Measurements from ENCODE around the gene GTPBP10. TPM values are rescaled to one million over a fixed set of nuclear protein-coding genes. Genes with fewer than 3 reads are reported as not detected.

The GTPBP10 gene
- polyA plus RNA-seq: 10 to 100 TPM; 18.7 to 31.3 (median 30.1) TPM

GRCh38 chr7:90346336-90347125 is at the start of gene GTPBP10:
Gene GTPBP10 (plus strand): TSS chr7:90346716. CDS start chr7:90346742, 26 bp downstream.
- Mint-ChIP-seq H3K4me1 (peaks cover 44 to 59% of the 10 kb centered on the region in 2 donors), H3K27ac (peak within 1 kb of the TSS; percentile 97 to 99 (median 98)), H3K36me3 (peaks cover 5 to 9% (median 7%) of the 10 kb centered on the region in 3 donors)

GRCh38 chr7:90298145-90299038 is 48.1 kb upstream of the GTPBP10 start:
- no peaks in the 10 kb centered on the region for H3K4me1 Mint-ChIP-seq
- DNase-seq: no peak
- H3K4me3 Mint-ChIP-seq: no peak overlapping the region
- peaks cover 0 to 3% (median 0%) of the 10 kb centered on the region in 3 donors for H3K27me3 Mint-ChIP-seq (ENCODE audit: low read depth in 3 of 3)
- H3K9me3 Mint-ChIP-seq: no peaks in the 10 kb centered on the region
- H3K36me3 Mint-ChIP-seq: no peaks in the 10 kb centered on the region
- no peak overlapping the region for H3K27ac Mint-ChIP-seq

More at GRCh38 chr7:90346336-90347125, at the start of gene GTPBP10:
- peak; percentile 93 to 95 (median 94) for DNase-seq
- peaks cover 9 to 17% (median 13%) of the 10 kb centered on the region in 3 donors for H3K27me3 Mint-ChIP-seq (ENCODE audit: low read depth in 3 of 3)
- H3K4me3 Mint-ChIP-seq: peak within 1 kb of the TSS; percentile 95 to 99 (median 98)
- H3K9me3 Mint-ChIP-seq: no peaks in the 10 kb centered on the region

- no peaks in the 10 kb centered on the region for H3K9me3 Mint-ChIP-seq
Observed at GRCh38 chr7:90303241-90303640, 43.3 kb upstream of the GTPBP10 start.

GRCh38 chr7:90309872-90310271 is 36.6 kb upstream of the GTPBP10 start:
- no peak for DNase-seq
- Mint-ChIP-seq H3K27ac (no peak overlapping the region), H3K9me3 (no peaks in the 10 kb centered on the region), H3K4me3 (no peak overlapping the region), H3K27me3 (ENCODE audit: low read depth in 3 of 3) (peaks cover 2 to 4% (median 3%) of the 10 kb centered on the region in 3 donors), H3K36me3 (no peaks in the 10 kb centered on the region), H3K4me1 (no peaks in the 10 kb centered on the region)

More at GRCh38 chr7:90303241-90303640, 43.3 kb upstream of the GTPBP10 start:
- no peak for DNase-seq
- peaks cover 0 to 3% (median 2%) of the 10 kb centered on the region in 3 donors for H3K27me3 Mint-ChIP-seq (ENCODE audit: low read depth in 3 of 3)
- no peaks in the 10 kb centered on the region for H3K36me3 Mint-ChIP-seq
- no peak overlapping the region for H3K4me3 Mint-ChIP-seq
- no peak overlapping the region for H3K27ac Mint-ChIP-seq
- H3K4me1 Mint-ChIP-seq: no peaks in the 10 kb centered on the region

GRCh38 chr7:90311175-90311574 is 35.3 kb upstream of the GTPBP10 start:
- Mint-ChIP-seq H3K9me3 (no peaks in the 10 kb centered on the region), H3K4me3 (no peak overlapping the region), H3K27me3 (ENCODE audit: low read depth in 3 of 3) (peaks cover 2 to 4% (median 3%) of the 10 kb centered on the region in 3 donors)

GRCh38 chr7:90312745-90313144 is 33.8 kb upstream of the GTPBP10 start:
- no peak overlapping the region for H3K27ac Mint-ChIP-seq
- H3K4me3 Mint-ChIP-seq: no peak overlapping the region
- peaks cover 2 to 7% (median 3%) of the 10 kb centered on the region in 3 donors for H3K27me3 Mint-ChIP-seq (ENCODE audit: low read depth in 3 of 3)
- peak in 1 of 3 donors; percentile 4 for DNase-seq
- H3K9me3 Mint-ChIP-seq: no peaks in the 10 kb centered on the region
- H3K36me3 Mint-ChIP-seq: no peaks in the 10 kb centered on the region
- H3K4me1 Mint-ChIP-seq: no peaks in the 10 kb centered on the region

More at GRCh38 chr7:90311175-90311574, 35.3 kb upstream of the GTPBP10 start:
- DNase-seq: no peak
- H3K36me3 Mint-ChIP-seq: no peaks in the 10 kb centered on the region
- no peaks in the 10 kb centered on the region for H3K4me1 Mint-ChIP-seq
- H3K27ac Mint-ChIP-seq: no peak overlapping the region

GRCh38 chr7:90313907-90314306 is 32.6 kb upstream of the GTPBP10 start:
- peaks cover 0 to 2% (median 0%) of the 10 kb centered on the region in 6 donors for H3K9me3 Mint-ChIP-seq
- no peaks in the 10 kb centered on the region for H3K4me1 Mint-ChIP-seq
- no peak for DNase-seq
- H3K27ac Mint-ChIP-seq: no peak overlapping the region
- H3K27me3 Mint-ChIP-seq (ENCODE audit: low read depth in 3 of 3): peaks cover 2 to 7% (median 3%) of the 10 kb centered on the region in 3 donors
- H3K36me3 Mint-ChIP-seq: no peaks in the 10 kb centered on the region
- H3K4me3 Mint-ChIP-seq: no peak overlapping the region

GRCh38 chr7:90320014-90320413 is 26.5 kb upstream of the GTPBP10 start:
- H3K4me3 Mint-ChIP-seq: no peak overlapping the region
- peaks cover 0 to 5% (median 0%) of the 10 kb centered on the region in 6 donors for H3K9me3 Mint-ChIP-seq
- no peaks in the 10 kb centered on the region for H3K36me3 Mint-ChIP-seq
- no peak overlapping the region for H3K27ac Mint-ChIP-seq
- H3K27me3 Mint-ChIP-seq (ENCODE audit: low read depth in 3 of 3): peaks cover 9 to 24% (median 16%) of the 10 kb centered on the region in 3 donors
- H3K4me1 Mint-ChIP-seq: no peaks in the 10 kb centered on the region
- no peak for DNase-seq

GRCh38 chr7:90320418-90320800 is 26.1 kb upstream of the GTPBP10 start:
- no peak overlapping the region for H3K27ac Mint-ChIP-seq
- H3K36me3 Mint-ChIP-seq: no peaks in the 10 kb centered on the region
- peaks cover 9 to 24% (median 15%) of the 10 kb centered on the region in 3 donors for H3K27me3 Mint-ChIP-seq (ENCODE audit: low read depth in 3 of 3)
- H3K4me1 Mint-ChIP-seq: no peaks in the 10 kb centered on the region
- peak overlapping the region in 1 of 5 donors; percentile 35 for H3K4me3 Mint-ChIP-seq
- H3K9me3 Mint-ChIP-seq: peaks cover 0 to 5% (median 0%) of the 10 kb centered on the region in 6 donors
- DNase-seq: no peak

GRCh38 chr7:90320801-90321494 is 25.6 kb upstream of the GTPBP10 start, which contains the start of gene FAM237B:
Gene FAM237B (minus strand): TSS chr7:90321304. CDS start chr7:90319748, 1,556 bp downstream.
- peaks cover 0 to 5% (median 0%) of the 10 kb centered on the region in 6 donors for H3K9me3 Mint-ChIP-seq
- no peaks in the 10 kb centered on the region for H3K36me3 Mint-ChIP-seq
- no peaks in the 10 kb centered on the region for H3K4me1 Mint-ChIP-seq
- no peak for DNase-seq
- peaks cover 9 to 24% (median 15%) of the 10 kb centered on the region in 3 donors for H3K27me3 Mint-ChIP-seq (ENCODE audit: low read depth in 3 of 3)
- H3K27ac Mint-ChIP-seq: no peak within 1 kb of the TSS
- H3K4me3 Mint-ChIP-seq: peak within 1 kb of the TSS in 1 of 5 donors; percentile 35

GRCh38 chr7:90322837-90323236 is 23.7 kb upstream of the GTPBP10 start:
- Mint-ChIP-seq H3K36me3 (no peaks in the 10 kb centered on the region), H3K4me3 (no peak overlapping the region), H3K4me1 (no peaks in the 10 kb centered on the region), H3K9me3 (peaks cover 0 to 5% (median 0%) of the 10 kb centered on the region in 6 donors), H3K27me3 (ENCODE audit: low read depth in 3 of 3) (peaks cover 9 to 21% (median 15%) of the 10 kb centered on the region in 3 donors), H3K27ac (no peak overlapping the region)
- no peak for DNase-seq

- no peak for DNase-seq
- H3K4me3 Mint-ChIP-seq: no peak overlapping the region
- no peak overlapping the region for H3K27ac Mint-ChIP-seq
- no peaks in the 10 kb centered on the region for H3K4me1 Mint-ChIP-seq
- peaks cover 7 to 13% (median 12%) of the 10 kb centered on the region in 3 donors for H3K27me3 Mint-ChIP-seq (ENCODE audit: low read depth in 3 of 3)
- H3K9me3 Mint-ChIP-seq: no peaks in the 10 kb centered on the region
- no peaks in the 10 kb centered on the region for H3K36me3 Mint-ChIP-seq
Observed at GRCh38 chr7:90326500-90326899, 20.0 kb upstream of the GTPBP10 start.

- H3K9me3 Mint-ChIP-seq: no peaks in the 10 kb centered on the region
- no peak for DNase-seq
- peaks cover 6 to 12% (median 7%) of the 10 kb centered on the region in 3 donors for H3K27me3 Mint-ChIP-seq (ENCODE audit: low read depth in 3 of 3)
- no peak overlapping the region for H3K4me3 Mint-ChIP-seq
- no peaks in the 10 kb centered on the region for H3K36me3 Mint-ChIP-seq
- no peaks in the 10 kb centered on the region for H3K4me1 Mint-ChIP-seq
- no peak overlapping the region for H3K27ac Mint-ChIP-seq
Observed at GRCh38 chr7:90334193-90334843, 12.2 kb upstream of the GTPBP10 start.
